NCI-H524 treated with DMSO at 0.1 percent for 48 hours (cell line): ENCODE results near the gene IL4R.
A peak's percentile ranks its signal among the peaks of the same experiment; 100 is the strongest.
"Not testable (repeated sequence)": the region's sequence is repeated elsewhere in the genome, so short reads cannot be mapped to it uniquely, and the experiment has no call there.

Experiments used
- DNase-seq: peaks from one replicate; lab custom pipeline; 2025; lab: John Stamatoyannopoulos, UW

IL4R gene

DNA sequence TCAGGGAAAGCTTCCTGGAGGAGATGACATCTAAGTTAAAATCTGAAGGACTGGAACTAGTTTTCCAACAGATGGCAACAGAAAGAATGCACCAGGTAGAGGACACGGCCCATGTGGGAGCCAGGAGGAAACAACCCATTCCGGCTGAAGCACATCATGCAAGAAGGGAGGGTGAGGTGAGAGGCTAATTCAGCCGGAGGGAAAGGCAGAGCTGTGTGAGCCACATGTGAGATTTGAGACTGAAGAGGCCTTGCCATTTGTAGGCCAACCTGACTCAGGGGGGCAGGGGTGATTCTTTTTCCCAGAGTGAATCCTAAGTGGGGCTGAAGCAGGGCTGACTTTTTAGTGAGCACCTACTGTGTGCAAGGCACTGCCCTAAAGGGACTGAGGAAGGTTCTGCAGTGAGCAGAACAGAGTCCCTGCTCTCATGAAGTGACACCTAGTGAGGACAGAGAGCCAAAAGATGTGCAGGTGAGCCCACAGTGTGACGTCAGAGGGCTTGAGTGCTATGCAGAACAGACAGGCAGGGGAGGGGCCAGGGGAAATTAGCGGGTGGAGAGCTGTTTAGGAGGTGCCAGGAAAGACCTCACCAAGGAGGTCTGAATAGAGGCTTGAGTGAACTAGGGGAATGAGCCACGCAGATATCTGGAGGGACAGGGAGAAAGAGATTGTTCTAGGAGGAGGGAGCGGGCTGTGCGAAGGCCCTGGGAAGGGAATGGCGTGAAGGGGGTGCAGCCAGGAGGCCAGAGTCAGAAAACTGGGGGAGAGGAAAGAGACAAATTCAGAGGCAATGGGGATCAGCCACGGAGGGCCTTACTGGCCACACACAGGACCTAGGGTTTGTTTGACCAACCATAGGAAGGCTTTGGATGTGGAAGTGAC is 68.4 kb downstream of the IL4R start:
- DNase-seq, result no peak

DNA sequence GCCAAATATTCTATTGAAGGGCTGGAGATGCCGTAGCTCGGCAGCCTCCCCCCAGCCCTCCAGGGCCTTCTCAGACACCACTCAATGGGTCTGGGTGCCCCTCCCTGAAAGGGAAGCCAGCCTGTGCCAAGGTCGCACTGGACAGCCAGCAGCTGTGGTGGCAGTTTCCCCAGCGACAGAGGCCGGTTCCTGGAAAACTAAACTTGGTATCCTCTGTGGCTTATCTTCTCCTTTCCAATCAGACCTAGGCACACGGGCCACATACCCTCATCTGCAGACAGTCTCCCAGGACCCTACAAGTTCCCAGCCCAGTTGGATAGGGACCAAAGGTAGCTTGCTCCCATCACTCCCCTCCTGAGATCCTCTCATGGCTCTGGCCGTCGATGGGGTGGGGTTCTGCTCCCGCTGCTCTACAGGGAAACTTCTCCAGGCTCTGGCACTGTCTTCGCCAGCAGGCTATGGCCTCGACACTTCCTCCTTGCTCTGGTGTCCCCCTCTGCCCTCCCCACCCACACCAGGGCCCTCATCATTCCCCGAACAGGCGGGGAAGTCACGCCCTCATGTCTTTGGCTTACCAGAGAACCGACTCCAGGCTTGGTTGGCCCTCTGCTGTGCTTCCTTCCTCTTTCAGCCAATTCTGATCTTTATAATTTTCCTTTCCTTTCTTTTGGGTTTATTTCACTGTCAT is 69.9 kb downstream of the IL4R start:
- DNase-seq, result no peak

DNA sequence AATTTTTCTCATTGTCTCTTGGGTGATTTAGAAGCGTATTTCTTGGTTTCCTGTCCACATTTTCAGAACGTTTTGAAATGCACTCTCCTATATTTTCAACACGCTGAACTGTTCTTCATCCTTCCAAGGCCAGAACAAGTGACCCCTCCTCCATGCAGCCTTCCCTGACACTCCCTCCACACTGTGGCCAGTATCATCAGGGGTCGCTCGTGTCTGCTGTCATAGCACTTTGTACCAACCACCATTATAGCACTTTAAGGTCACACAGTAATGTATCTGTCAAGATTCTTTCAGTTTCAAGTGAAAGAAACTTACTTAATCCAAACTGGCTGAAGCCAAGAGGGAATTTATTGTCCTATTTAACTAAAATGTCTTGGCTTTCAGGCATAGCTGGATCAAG is 70.7 kb downstream of the IL4R start:
- no peak for DNase-seq

DNA sequence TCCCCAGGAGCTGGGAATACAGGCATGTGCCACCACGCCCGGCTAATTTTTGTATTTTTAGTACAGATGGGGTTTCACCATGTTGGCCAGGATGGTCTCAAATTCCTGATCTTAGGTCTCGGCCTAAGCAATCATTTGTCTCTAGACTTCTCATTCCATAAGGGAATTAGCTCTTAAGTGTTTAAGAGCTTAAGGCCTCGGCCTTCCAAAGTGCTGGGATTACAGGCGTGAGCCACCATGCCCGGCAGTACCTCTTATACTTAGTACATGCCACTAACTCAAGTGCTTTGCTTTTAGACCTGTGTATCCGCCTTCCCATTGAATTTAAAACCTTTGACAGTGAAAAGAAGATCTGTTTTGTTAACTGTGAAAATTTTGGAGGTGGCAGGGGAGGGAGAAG is 71.6 kb downstream of the IL4R start:
- DNase-seq, result peak; percentile 73

DNA sequence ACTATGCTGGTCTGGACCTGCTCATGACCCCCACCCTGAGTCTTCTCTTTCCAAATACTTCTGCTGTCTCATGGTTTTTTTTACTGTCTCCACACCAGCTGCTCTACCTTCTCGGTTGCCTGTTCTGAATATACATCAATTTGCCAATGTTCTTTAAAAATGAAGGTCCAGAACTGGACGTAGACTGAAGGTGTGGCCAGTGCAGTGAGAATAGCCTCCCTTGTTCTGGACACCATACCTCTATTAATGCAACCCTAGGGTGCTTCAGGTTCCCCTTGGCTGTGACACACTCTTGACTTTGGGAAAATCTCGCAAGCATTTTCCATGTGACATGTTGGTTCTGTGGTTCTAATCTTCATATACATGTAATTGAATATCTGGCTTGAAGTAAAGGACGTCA is 72.9 kb downstream of the IL4R start:
- no peak for DNase-seq

DNA sequence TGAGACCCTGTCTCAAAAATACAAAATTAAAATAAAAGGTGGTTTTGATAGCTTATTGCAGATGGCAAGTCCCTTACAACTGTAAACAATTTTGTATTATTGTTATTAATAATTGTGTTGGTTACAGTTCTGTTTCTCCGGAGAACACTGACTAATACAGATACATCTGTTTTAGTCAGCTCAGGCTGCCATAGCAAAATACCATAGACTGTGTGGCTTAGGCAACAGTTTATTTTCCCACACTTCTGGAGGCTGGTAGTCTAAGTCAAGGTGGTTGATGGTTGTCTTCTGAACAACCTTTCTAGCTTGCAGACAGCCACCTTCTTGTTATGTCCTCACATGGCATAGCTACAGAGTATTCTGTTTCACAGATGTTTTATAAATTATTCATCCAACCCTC is 74.0 kb downstream of the IL4R start:
- DNase-seq, result no peak

DNA sequence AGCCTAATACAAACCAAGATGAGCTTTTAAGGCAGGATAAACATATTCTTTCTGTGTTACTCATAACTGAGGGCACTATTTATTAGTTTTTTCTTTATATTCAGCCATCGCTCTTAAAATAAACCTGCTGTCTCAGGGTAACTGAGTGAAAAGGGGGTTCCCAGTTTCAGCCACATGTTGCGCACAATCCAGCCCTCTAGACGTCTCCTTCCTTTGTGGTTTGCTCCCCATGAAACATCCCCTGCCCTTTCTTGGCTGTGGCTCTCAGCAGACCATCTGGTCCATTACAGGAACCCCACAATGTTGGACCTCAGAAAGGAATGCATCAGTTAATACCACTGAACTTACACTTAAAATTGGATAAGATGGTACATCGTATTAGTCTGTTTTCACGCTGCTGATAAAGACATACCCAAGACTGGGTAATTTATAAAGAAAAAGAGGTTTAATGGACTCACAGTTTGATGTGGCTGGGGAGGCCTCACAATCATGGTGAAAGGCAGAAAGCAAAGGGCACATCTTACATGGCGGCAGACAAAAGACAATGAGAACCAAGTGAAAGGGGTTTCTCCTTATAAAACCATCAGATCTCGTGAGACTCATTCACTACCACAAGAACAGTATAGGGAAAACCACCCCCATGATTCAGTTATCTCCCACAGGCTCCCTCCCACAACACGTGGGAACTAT is 75.6 kb downstream of the IL4R start:
- no peak for DNase-seq

DNA sequence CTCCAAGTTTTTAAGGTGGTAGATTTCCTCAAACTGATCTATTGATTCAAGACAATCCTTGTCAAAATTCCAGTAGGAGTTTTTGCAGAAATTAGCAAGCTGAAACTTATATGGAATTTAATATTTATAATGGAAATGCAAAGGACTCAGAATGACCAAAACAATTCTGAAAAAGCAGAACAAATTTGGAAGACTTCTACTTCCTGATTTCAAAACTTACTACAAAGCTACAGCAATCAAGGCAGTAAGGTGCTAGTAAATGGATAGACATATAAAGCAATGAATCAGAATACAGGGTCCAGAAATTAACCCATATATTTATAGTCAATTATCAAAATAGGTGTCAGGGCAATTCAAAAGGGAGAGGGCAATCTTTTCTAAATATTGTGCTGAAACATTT is 76.4 kb downstream of the IL4R start:
- no peak for DNase-seq

DNA sequence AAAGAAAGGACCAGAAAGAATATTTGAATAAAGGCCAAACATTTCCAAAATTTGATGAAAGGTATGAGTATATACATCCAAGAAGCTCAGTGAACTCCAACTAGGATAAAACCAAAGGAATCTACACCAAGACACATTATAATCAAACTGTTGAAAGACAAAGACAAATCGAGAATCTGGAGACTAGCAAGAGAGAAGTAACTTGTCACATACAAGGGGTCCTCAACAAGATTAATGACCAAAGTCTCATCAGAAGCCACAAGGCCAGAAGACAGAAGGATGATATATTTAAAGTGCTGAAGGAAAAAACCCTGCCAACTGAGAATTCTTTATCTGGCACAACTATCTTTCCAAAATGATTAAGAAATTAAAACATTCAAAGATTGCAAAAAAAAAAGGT is 78.9 kb downstream of the IL4R start:
- DNase-seq, result no peak

DNA sequence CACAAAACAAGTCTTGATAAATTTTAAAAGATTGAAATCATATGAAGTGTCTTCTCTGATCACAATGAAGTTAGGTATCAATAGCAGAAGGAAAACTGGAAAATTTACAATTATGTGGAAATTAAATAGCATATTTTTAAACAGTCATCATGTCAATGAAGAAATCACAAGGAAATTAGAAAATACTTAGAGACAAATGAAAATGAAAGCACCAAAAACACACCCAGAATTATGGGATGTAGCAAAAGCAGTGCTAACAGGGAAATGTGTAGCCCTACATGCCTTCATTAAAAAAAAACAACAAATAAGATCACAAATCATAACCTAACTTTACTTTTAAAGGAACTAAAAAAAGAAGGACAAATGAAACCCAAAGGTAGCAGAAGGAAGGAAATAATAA is 80.7 kb downstream of the IL4R start:
- DNase-seq, result no peak

DNA sequence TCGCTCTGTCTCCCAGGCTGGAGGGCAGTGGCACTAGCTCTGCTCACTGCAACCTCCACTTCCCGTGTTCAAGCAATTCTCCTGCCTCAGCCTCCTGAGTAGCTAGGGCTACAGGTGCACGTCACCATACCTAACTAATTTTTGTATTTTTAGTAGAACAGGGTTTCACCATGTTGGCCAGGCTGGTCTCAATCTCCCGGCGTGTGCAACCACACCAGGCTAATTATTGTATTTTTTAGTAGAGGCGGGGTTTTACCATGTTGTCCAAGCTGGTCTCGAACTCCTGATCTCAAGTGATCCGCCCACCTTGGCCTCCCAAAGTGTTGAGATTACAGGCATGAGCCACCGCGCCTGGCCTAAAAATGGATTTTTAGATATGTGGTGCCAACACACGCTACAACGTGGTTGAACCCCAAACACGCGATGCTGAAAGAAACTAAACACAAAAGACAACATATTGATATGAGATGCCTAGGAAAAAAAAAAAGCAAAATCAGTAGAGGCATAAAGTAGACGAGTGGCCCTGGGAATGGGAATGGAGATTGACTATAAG is 84.6 kb downstream of the IL4R start:
- DNase-seq, result not testable (repeated sequence)

DNA sequence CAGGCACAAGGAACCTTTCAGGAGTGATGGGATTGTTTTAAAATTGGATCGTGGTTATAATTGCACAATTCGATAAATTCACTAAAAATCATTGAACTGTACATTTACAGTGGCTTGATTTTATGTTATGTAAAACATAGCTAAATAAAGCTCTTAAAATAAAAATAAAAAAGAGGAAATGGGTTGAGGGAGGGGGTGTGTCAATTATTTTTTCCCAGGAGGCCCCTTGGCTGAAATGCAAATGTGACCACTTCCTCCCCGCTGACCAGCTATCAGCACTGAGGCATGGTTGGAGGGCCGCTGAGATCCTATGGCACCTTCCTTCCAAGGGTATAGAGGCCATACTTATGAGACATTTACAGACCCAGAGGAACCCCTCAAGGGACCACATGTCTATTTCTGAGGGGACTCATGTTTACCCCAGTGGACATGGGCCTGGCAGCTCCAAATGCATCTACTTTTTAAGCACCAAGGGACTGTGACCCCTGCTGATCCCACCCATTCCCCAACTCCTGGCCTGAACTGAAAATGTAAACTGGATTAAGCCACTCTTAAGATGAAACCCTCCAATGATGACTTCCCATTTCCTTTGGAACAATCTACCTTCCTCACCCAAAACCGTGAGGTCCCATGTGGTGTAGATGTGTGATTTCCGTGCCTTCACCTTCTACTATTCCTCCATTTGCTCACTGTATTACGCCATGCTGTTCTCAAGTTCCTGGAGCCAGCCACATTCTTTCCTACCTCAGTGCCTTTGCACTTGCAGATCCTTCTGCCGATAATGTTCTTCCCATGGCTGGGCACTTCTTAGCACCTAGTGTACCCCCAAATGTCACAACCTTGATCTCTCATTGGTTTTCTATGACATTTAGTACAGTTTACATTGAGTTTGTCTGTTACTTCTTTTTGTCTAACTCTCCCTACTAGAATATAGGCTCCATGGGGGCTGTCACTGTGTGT is 85.4 kb downstream of the IL4R start:
- no peak for DNase-seq

DNA sequence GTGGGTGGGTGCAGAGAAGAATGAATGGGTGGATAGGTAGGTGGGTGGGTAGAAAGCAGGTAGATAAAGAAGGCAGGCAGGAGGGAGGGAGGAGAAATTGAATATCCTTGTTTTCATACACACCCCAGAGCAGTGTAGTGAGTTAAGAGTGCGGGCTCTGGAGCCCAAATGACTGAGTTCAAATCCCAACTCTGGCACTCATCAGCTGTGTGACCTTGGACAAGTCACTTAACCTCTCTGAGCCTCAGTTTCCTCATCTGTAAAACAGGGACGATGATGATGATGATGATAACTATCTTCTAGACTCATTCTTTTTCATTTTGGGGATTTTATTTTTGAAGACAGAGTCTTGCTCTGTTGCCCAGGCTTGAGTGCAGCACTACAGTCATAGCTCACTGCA is 86.2 kb downstream of the IL4R start:
- DNase-seq, result no peak

DNA sequence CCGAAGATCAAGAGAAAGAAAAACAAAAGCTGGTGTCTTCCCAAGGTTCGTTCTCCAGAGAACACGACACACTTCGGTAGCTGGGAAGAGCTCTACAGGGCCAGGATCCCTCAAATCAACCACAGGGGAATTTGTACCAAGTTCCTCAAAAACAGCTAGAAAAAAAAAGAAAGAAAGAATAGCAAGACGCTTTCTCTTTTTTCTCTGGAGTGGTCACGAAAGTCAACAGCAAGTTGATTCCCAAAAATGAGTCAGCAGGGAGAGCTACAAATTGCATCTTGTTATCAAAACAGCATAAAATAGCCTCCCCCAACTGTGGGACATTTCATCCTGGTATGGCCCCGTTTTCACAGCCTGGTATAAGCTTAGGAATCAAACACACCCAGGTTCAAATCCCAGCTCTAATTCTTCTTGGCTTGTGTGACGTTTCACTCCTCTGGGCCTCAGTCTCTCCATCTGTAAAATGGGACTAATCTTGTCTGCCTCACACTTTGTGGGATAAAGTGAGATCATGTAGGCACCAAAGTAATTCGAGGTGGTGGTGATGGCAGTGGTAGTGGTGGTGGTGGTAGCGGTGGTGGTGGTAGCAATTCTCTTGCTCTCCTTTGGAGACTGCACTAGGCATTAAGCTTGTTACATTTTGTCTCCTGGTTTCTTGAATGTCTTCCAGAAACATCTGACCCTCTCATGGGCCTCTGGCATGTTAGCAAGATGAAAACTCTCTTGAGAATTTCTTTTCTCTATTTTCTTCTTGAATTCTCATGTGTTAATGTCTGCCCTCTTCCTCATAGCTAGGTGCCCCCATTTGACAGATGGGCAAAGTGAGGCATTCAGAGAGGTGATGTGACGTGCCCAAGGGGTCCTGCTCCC is 87.2 kb downstream of the IL4R start:
- no peak for DNase-seq

DNA sequence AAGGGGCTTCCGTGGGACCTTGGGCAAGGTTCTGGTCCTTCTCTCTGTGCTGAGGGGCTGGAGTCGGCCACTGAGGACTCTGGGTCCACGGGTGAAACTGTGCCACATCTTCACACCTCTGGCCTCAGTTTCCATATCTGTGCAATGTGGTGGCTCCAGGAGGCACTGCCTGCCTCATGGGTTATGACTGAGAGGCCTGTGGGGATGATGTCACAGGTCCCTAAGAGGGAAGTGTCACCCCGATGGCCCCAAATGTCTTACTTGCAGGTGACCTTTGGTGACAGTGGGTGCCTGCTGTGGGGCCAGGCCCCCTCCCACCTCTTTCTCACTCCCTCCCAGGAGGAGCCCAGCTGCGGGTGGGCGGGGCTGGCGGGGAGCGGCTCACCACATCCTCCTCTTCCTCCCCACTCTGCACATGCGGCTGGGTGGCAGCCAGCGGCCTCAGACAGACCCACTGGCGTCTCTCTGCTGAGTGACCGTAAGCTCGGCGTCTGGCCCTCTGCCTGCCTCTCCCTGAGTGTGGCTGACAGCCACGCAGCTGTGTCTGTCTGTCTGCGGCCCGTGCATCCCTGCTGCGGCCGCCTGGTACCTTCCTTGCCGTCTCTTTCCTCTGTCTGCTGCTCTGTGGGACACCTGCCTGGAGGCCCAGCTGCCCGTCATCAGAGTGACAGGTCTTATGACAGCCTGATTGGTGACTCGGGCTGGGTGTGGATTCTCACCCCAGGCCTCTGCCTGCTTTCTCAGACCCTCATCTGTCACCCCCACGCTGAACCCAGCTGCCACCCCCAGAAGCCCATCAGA is 88.2 kb downstream of the IL4R start, which contains the start of gene IL21R:
TSS of gene IL21R (plus strand) at position 407 of the 801 bp plus-strand sequence. CDS start 27,898 bp downstream, outside the sequence.
- DNase-seq, result peak; percentile 8

DNA sequence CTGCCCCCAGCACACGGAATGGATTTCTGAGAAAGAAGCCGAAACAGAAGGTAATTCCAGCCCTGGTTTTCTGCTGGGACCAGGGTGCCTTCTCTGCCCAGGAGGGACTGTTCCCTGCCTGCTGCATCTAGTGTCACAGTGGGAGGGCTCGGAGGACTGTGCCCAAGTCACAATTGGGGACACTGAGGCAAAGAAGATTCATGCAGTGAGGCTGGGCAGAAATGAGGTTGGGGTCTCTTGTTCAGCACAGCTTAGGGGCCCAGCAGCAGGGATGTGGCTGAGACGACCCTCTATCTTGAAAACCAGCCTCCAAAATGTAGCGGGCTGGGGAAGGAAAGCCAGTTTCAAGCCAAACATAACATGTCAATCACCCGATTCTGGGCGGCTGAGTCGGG is 88.8 kb downstream of the IL4R start:
- DNase-seq, result no peak

DNA sequence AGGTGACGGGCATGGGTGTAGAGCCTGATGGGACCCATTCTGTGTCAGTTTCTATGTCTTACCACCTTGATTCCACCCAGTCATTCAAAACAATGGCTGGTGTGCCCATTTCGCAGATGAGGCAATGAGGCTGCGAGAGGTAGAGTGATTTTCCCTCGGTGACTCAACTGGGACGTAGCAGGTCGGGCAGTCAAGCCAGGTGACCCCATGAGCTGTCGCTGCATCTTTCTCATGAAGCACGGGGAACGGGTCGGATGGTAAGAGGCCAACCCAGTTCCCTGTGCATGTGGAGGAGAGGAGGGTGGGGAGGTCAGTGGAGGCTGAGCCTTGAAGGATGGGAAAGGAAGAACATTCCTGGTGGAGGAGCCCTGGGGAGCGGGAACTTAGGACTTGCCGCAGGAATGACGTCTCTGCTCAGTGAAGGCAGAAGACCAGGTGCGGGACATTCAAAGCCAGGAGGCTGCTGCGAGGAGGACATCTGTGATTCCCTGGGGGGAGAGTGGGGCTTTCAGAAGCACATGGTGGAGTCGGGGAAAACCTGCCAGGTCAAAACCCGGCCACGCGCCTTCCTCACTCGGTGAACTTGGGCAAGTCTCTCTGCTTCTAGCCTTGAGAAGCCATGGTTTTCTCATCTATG is 89.3 kb downstream of the IL4R start:
- DNase-seq, result no peak

DNA sequence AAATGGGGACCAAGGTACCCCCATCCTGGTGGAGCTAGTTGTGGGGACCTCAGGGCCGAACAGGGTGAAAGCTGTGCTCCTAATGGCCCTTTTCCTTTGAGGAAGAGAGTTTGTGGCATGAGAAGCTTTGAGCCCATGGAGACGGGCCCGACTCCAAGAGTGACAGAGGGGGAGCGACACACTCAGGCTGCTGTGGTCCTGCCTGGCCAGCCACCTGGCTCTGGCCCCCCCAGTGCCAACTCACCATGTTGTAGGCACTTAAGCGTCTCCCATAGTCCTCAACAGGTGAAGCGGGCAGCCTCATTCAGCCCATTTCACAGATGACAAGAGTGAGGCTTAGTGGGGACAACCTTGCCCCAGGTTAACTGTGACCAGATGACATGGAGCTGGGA is 89.8 kb downstream of the IL4R start:
- DNase-seq, result no peak
